ENCODE data around the gene KAT6B. TPM values are rescaled to one million over a fixed set of nuclear protein-coding genes. Genes with fewer than 3 reads are reported as not detected.

KAT6B gene
- total RNA-seq, 1 donor from 2014 or later, result 21.7 TPM

DNA sequence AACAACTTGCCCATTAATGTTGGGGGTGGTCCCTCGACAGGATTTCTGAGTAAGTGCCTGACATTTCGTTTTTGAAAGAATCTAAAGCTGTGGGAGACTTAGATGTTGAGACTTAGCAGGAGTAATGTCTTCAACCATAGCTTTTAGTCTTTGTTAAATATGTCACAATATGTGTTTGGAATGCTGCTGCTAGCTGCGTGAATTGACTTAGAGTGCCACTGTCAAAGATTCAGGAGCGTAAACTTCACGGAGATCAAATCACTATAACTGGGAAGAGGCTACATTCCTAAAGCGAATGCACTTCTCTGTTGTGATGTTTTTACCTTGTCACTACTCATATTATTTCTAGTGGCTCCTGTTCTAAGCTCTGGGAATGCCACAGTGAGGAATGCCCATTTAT, 193.8 kb downstream of the KAT6B start:
- H3K4me3 Mint-ChIP-seq (ENCODE audit: unreplicated experiment), result no peak overlapping the region
- Histone ChIP-seq H3K9ac (ENCODE audit: low read length) (no peak overlapping the region), H3K36me3 (ENCODE audit: insufficient read depth, low read length) (peaks cover 12% of the 10 kb centered on the region), H2AFZ (ENCODE audit: low read depth, low read length) (no peak overlapping the region), H3K79me2 (ENCODE audit: insufficient read depth, low read length) (no peaks in the 10 kb centered on the region), H3K27ac (ENCODE audit: low read depth, low read length) (no peak overlapping the region), H4K20me1 (ENCODE audit: insufficient read depth, low read length) (no peaks in the 10 kb centered on the region), H3K4me3 (ENCODE audit: insufficient read depth, low read depth, low read length) (no peak overlapping the region), H3K27me3 (ENCODE audit: insufficient read depth, low read length) (no peaks in the 10 kb centered on the region), H3K9me3 (ENCODE audit: insufficient read depth, low read depth, low read length) (no peaks in the 10 kb centered on the region), H3K4me1 (ENCODE audit: insufficient read depth, low read length) (no peaks in the 10 kb centered on the region), H3K4me2 (ENCODE audit: low read length) (no peak overlapping the region)
- H3K27ac Mint-ChIP-seq (ENCODE audit: unreplicated experiment), result no peak overlapping the region
- H3K27me3 Mint-ChIP-seq (ENCODE audit: low read depth, unreplicated experiment), result no peaks in the 10 kb centered on the region
- H3K4me1 Mint-ChIP-seq (ENCODE audit: low read depth, unreplicated experiment), result no peaks in the 10 kb centered on the region
- no peak for DNase-seq (ENCODE audit: low read depth)
- no peak for TF ChIP-seq EZH2 (IDR thresholded peaks at IDR 0.05; ENCODE audit: insufficient read depth, low read length)
- TF ChIP-seq, protein P1, sequence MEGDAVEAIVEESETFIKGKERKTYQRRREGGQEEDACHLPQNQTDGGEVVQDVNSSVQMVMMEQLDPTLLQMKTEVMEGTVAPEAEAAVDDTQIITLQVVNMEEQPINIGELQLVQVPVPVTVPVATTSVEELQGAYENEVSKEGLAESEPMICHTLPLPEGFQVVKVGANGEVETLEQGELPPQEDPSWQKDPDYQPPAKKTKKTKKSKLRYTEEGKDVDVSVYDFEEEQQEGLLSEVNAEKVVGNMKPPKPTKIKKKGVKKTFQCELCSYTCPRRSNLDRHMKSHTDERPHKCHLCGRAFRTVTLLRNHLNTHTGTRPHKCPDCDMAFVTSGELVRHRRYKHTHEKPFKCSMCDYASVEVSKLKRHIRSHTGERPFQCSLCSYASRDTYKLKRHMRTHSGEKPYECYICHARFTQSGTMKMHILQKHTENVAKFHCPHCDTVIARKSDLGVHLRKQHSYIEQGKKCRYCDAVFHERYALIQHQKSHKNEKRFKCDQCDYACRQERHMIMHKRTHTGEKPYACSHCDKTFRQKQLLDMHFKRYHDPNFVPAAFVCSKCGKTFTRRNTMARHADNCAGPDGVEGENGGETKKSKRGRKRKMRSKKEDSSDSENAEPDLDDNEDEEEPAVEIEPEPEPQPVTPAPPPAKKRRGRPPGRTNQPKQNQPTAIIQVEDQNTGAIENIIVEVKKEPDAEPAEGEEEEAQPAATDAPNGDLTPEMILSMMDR (IDR thresholded peaks at IDR 0.05; ENCODE audit: insufficient read depth, low read depth, low read length), result no peak
- no peaks in the 10 kb centered on the region for H3K9me3 Mint-ChIP-seq (ENCODE audit: unreplicated experiment)
- peaks cover 13% of the 10 kb centered on the region for H3K36me3 Mint-ChIP-seq (ENCODE audit: low read depth, unreplicated experiment)
- no peak for FAIRE-seq

DNA sequence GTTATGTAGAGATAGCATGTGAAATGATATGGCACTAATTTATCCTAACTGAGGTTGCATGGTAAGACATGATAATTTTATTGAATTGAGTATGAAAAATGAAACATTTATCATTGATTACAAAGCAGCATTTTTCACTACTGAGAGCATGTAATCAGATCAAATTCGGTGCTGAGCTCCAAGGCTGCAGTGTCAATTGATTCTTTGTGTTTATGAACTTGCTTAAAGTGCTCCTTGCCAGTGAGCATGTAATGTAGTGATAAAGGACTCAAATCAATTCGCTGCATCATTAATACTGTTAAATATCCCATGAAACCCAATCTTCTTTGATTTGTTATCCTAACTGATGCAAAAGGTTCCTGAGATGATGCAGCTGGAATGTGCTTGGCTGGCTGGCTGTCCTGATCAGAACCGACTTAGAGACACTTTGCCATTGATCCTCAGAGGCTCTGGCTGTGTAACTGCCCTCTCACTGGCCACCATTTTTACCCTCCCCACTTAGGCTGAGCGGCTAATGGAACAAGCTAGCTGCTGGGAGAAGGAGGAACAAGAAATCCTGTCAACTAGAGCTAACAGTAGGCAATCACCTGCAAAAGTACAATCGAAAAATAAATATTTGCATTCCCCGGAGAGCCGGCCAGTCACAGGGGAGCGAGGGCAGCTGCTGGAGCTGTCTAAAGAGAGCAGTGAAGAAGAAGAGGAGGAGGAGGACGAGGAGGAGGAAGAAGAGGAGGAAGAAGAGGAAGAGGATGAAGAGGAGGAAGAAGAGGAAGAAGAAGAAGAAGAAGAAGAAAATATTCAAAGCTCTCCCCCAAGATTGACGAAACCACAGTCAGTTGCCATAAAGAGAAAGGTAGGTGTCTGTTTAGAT, 195.2 kb downstream of the KAT6B start:
- Histone ChIP-seq H4K20me1 (ENCODE audit: insufficient read depth, low read length) (no peaks in the 10 kb centered on the region), H3K27ac (ENCODE audit: low read depth, low read length) (no peak overlapping the region), H3K9ac (ENCODE audit: low read length) (no peak overlapping the region), H3K79me2 (ENCODE audit: insufficient read depth, low read length) (no peaks in the 10 kb centered on the region), H3K27me3 (ENCODE audit: insufficient read depth, low read length) (no peaks in the 10 kb centered on the region), H3K4me3 (ENCODE audit: insufficient read depth, low read depth, low read length) (no peak overlapping the region), H3K4me2 (ENCODE audit: low read length) (no peak overlapping the region), H2AFZ (ENCODE audit: low read depth, low read length) (no peak overlapping the region), H3K9me3 (ENCODE audit: insufficient read depth, low read depth, low read length) (no peaks in the 10 kb centered on the region), H3K4me1 (ENCODE audit: insufficient read depth, low read length) (no peaks in the 10 kb centered on the region), H3K36me3 (ENCODE audit: insufficient read depth, low read length) (peaks cover 15% of the 10 kb centered on the region)
- DNase-seq (ENCODE audit: low read depth), result no peak
- Mint-ChIP-seq H3K9me3 (ENCODE audit: unreplicated experiment) (no peaks in the 10 kb centered on the region), H3K36me3 (ENCODE audit: low read depth, unreplicated experiment) (peaks cover 15% of the 10 kb centered on the region), H3K4me1 (ENCODE audit: low read depth, unreplicated experiment) (no peaks in the 10 kb centered on the region), H3K4me3 (ENCODE audit: unreplicated experiment) (no peak overlapping the region), H3K27ac (ENCODE audit: unreplicated experiment) (peak overlapping the region; percentile 68), H3K27me3 (ENCODE audit: low read depth, unreplicated experiment) (no peaks in the 10 kb centered on the region)
- FAIRE-seq, result no peak
- no peak for TF ChIP-seq EZH2 (IDR thresholded peaks at IDR 0.05; ENCODE audit: insufficient read depth, low read length)
- TF ChIP-seq, protein P1 (IDR thresholded peaks at IDR 0.05; ENCODE audit: insufficient read depth, low read depth, low read length), result no peak

DNA sequence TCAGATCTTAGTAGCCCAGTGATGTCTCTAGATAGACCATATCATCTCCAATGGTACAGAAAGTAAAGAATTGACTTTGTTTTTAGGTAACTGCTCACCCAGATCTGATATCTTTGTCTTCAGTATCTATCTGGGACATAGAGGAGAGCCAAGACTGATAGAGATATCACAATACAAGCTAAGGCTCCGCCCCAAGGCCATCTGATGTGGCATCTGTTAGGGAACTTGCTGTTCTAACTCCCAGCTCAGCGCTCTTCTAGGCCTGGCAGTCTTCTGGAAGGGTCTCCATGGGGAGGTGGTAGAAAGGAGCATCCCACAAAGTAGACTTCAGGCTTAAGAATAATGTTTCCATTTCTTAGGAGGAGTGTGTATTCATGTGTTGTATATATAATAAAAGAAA, 196.7 kb downstream of the KAT6B start:
- Histone ChIP-seq H3K9ac (ENCODE audit: low read length) (no peak overlapping the region), H2AFZ (ENCODE audit: low read depth, low read length) (no peak overlapping the region), H3K4me2 (ENCODE audit: low read length) (no peak overlapping the region), H3K4me1 (ENCODE audit: insufficient read depth, low read length) (no peaks in the 10 kb centered on the region), H4K20me1 (ENCODE audit: insufficient read depth, low read length) (no peaks in the 10 kb centered on the region), H3K9me3 (ENCODE audit: insufficient read depth, low read depth, low read length) (no peaks in the 10 kb centered on the region), H3K4me3 (ENCODE audit: insufficient read depth, low read depth, low read length) (no peak overlapping the region), H3K27me3 (ENCODE audit: insufficient read depth, low read length) (no peaks in the 10 kb centered on the region), H3K27ac (ENCODE audit: low read depth, low read length) (no peak overlapping the region), H3K36me3 (ENCODE audit: insufficient read depth, low read length) (peaks cover 15% of the 10 kb centered on the region), H3K79me2 (ENCODE audit: insufficient read depth, low read length) (no peaks in the 10 kb centered on the region)
- no peak for DNase-seq (ENCODE audit: low read depth)
- no peak for FAIRE-seq
- TF ChIP-seq EZH2 (IDR thresholded peaks at IDR 0.05; ENCODE audit: insufficient read depth, low read length), result no peak
- TF ChIP-seq, protein P1 (IDR thresholded peaks at IDR 0.05; ENCODE audit: insufficient read depth, low read depth, low read length), result no peak
- no peak overlapping the region for H3K4me3 Mint-ChIP-seq (ENCODE audit: unreplicated experiment)
- no peak overlapping the region for H3K27ac Mint-ChIP-seq (ENCODE audit: unreplicated experiment)
- H3K9me3 Mint-ChIP-seq (ENCODE audit: unreplicated experiment), result no peaks in the 10 kb centered on the region
- peaks cover 11% of the 10 kb centered on the region for H3K36me3 Mint-ChIP-seq (ENCODE audit: low read depth, unreplicated experiment)
- no peaks in the 10 kb centered on the region for H3K27me3 Mint-ChIP-seq (ENCODE audit: low read depth, unreplicated experiment)
- no peaks in the 10 kb centered on the region for H3K4me1 Mint-ChIP-seq (ENCODE audit: low read depth, unreplicated experiment)

All from astrocyte (in vitro differentiated cells and primary cell).